Measurements from ENCODE around the gene ZNF821. TPM values are rescaled to one million over a fixed set of nuclear protein-coding genes. Genes with fewer than 3 reads are reported as not detected.

ZNF821 gene
- total and polyA plus RNA-seq, 2 of the 8 experiments (the other 6 are each of a cell fraction or from before 2014, with no cell fraction given) = 9.5 to 14.1 TPM

DNA sequence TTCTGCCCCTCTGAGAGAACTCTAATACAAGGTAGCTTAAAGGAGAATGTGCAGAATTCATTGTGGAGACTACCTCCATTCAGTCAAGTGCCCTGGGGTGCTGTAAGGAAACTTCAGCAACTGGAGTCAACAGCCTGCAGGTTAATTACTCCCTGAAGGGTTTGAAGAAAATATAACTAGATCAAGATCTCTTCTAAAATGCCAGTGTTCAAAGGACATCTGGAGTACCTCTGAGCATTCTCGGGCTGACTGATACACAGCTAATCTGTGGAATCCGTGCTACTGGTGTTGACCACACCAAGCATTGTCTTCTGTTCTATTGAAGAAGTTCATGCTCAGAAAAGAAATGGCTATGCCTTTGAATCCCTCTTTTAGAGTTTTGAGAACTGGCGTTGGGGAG, 49.7 kb downstream of the ZNF821 start:
- Histone ChIP-seq H3K27me3 (replicated peaks in 1 of 4; ENCODE audit: control insufficient read depth in 3 of 4, extremely low read depth in 1 of 4, insufficient read depth in 3 of 4, low read length in 3 of 4) (no peaks in the 10 kb centered on the region), H2BK15ac (ENCODE audit: low read length) (no peak overlapping the region), H4K91ac (replicated peaks; ENCODE audit: insufficient read length, low read length) (no peak overlapping the region), H2BK12ac (ENCODE audit: low read depth, low read length) (no peak overlapping the region), H2BK120ac (replicated peaks; ENCODE audit: low read depth, low read length) (no peak overlapping the region), H3K9ac (replicated peaks in 1 of 4; ENCODE audit: extremely low read depth in 1 of 4, low read depth in 3 of 4, low read length in 3 of 4) (no peak overlapping the region), H4K20me1 (replicated peaks in 1 of 2; ENCODE audit: control insufficient read depth in 1 of 2, insufficient read depth in 2 of 2, low read length in 2 of 2) (no peaks in the 10 kb centered on the region), H3K18ac (ENCODE audit: extremely low read depth, low read length) (no peak overlapping the region), H3K4me1 (replicated peaks in 1 of 4; ENCODE audit: control insufficient read depth in 3 of 4, insufficient read depth in 4 of 4, low read length in 3 of 4) (no peaks in the 10 kb centered on the region), H3K56ac (replicated peaks; ENCODE audit: insufficient read length, low read depth, low read length) (no peak overlapping the region), H3K9me3 (ENCODE audit: insufficient read depth in 2 of 2, low read depth in 1 of 2, low read length in 1 of 2) (no peaks in the 10 kb centered on the region), H2AFZ (ENCODE audit: low read length) (no peak overlapping the region), H3K23ac (ENCODE audit: insufficient read length) (no peak overlapping the region), H2AK5ac (ENCODE audit: low read depth, low read length) (no peak overlapping the region), H3K79me1 (ENCODE audit: low read depth, low read length) (no peaks in the 10 kb centered on the region), H3K14ac (ENCODE audit: insufficient read length) (no peak overlapping the region), H2BK20ac (ENCODE audit: low read length) (no peak overlapping the region), H3K79me2 (ENCODE audit: control insufficient read depth in 1 of 2, insufficient read depth in 2 of 2, low read length in 2 of 2) (no peaks in the 10 kb centered on the region), H4K8ac (ENCODE audit: extremely low read depth, insufficient read depth, low read length) (no peak overlapping the region), H2BK5ac (ENCODE audit: low read depth, low read length) (no peak overlapping the region), H3K4me2 (ENCODE audit: insufficient read depth in 1 of 2, low read depth in 2 of 2, low read length in 2 of 2) (no peak overlapping the region), H3K23me2 (ENCODE audit: low read depth, low read length) (no peaks in the 10 kb centered on the region), H3K36me3 (ENCODE audit: control insufficient read depth in 2 of 4, insufficient read depth in 4 of 4, low read length in 3 of 4) (no peaks in the 10 kb centered on the region), H3K4me3 (ENCODE audit: extremely low read depth in 1 of 4, insufficient read depth in 2 of 4, low read depth in 3 of 4, low read length in 4 of 4) (no peak overlapping the region), H3K4ac (replicated peaks; ENCODE audit: insufficient read length, low read depth, low read length) (no peak overlapping the region), H3K27ac (ENCODE audit: low read depth, low read length) (no peak overlapping the region), H4K5ac (ENCODE audit: insufficient read length, low read depth, low read length) (no peak overlapping the region)
- WGBS, 2 experiments (ENCODE audit: extremely low coverage in 1 of 2, insufficient coverage in 1 of 2, insufficient read length in 1 of 2, insufficient replicate concordance in 2 of 2, low coverage in 1 of 2, low lambda C conversion rate in 2 of 2, missing lambda C conversion rate in 1 of 2) = 85% methylated on average over 3 of the region's 3 CpGs; no CpG with 5 or more reads in 1 of the 2 experiments
- ChIA-PET POLR2A (ENCODE audit: partially characterized antibody) (no interaction called here), CTCF (ENCODE audit: partially characterized antibody) (no interaction called here)
- DNase-seq (ENCODE audit: low read depth in 1 of 2, low spot score in 2 of 2) (no peak), FAIRE-seq (no peak)
- TF ChIP-seq TBP (IDR thresholded peaks at IDR 0.05; ENCODE audit: low read depth, low read length) (no peak), SP2 (IDR thresholded peaks at IDR 0.05; ENCODE audit: low read length) (no peak), PHF8 (conservative IDR thresholded peaks at IDR 0.05; ENCODE audit: low read depth, low read length) (no peak), YY1 (IDR thresholded peaks at IDR 0.05; ENCODE audit: low read depth, low read length) (no peak), KDM4A (IDR thresholded peaks at IDR 0.05; ENCODE audit: low read depth, low read length, severe bottlenecking) (no peak), KDM1A (IDR thresholded peaks at IDR 0.05; ENCODE audit: borderline replicate concordance, low read length) (no peak), SIX5 (IDR thresholded peaks at IDR 0.05; ENCODE audit: low read depth, low read length) (no peak), SAP30 (IDR thresholded peaks at IDR 0.05; ENCODE audit: insufficient read depth, insufficient replicate concordance, low read length) (no peak), CREB1 (IDR thresholded peaks at IDR 0.05) (no peak), SIN3A (conservative IDR thresholded peaks at IDR 0.05 in 1 of 2, IDR thresholded peaks at IDR 0.05 in 1 of 2; ENCODE audit: low read depth in 1 of 2, low read length in 2 of 2) (no peak), RBBP5 (IDR thresholded peaks at IDR 0.05; ENCODE audit: borderline replicate concordance, low read depth, low read length) (no peak)
